Esophagus mucosa (tissue), 1 donor: Measurements from ENCODE around the gene ACAD11. TPM values are rescaled to one million over a fixed set of nuclear protein-coding genes. Genes with fewer than 3 reads are reported as not detected.

Experiments
- ATAC-seq: fragments of 200-7000 bp; cut with Tn5 transposase; one replicate; pipeline ENCODE4 v1.9.1; 2020
- total RNA-seq: library from RNA; stranded (reverse); gene quantifications from one replicate; pipeline ENCODE4 v1.2.4, GENCODE V29; 2023
- donor health status: DM: yes; HTN: yes; CAD: no.

The ACAD11 gene
- total RNA-seq, 1 donor from 2014 or later = 8.1 TPM

- ATAC-seq = no peak
Observed at GRCh38 chr3:132550579-132551305, 108.9 kb downstream of the ACAD11 start.

GRCh38 chr3:132549890-132550578, 109.6 kb downstream of the ACAD11 start:
- peak; percentile 53 for ATAC-seq

- ATAC-seq = no peak
Observed at GRCh38 chr3:132549169-132549568, 110.4 kb downstream of the ACAD11 start.

- ATAC-seq = no peak
Observed at GRCh38 chr3:132545471-132545870, 114.1 kb downstream of the ACAD11 start.

GRCh38 chr3:132544130-132544529, 115.5 kb downstream of the ACAD11 start:
- no peak for ATAC-seq

GRCh38 chr3:132543011-132543739, 116.4 kb downstream of the ACAD11 start:
- peak; percentile 36 for ATAC-seq

GRCh38 chr3:132542577-132542976, 117.0 kb downstream of the ACAD11 start:
- no peak for ATAC-seq

- peak; percentile 73 for ATAC-seq
Observed at GRCh38 chr3:132539681-132540080, 119.9 kb downstream of the ACAD11 start.

- no peak for ATAC-seq
Observed at GRCh38 chr3:132538072-132538471, 121.5 kb downstream of the ACAD11 start.

- ATAC-seq = no peak
Observed at GRCh38 chr3:132537297-132537696, 122.3 kb downstream of the ACAD11 start.

GRCh38 chr3:132536442-132537153, 123.0 kb downstream of the ACAD11 start:
- no peak for ATAC-seq

GRCh38 chr3:132535575-132536441, 123.8 kb downstream of the ACAD11 start:
- ATAC-seq = peak; percentile 79

GRCh38 chr3:132530624-132531023, 129.0 kb downstream of the ACAD11 start:
- ATAC-seq = no peak

- no peak for ATAC-seq
Observed at GRCh38 chr3:132522353-132522752, 137.3 kb downstream of the ACAD11 start.

GRCh38 chr3:132521901-132522300, 137.7 kb downstream of the ACAD11 start:
- no peak for ATAC-seq

GRCh38 chr3:132519914-132520313, 139.7 kb downstream of the ACAD11 start:
- ATAC-seq = no peak

- ATAC-seq = no peak
Observed at GRCh38 chr3:132517311-132517710, 142.3 kb downstream of the ACAD11 start.

- ATAC-seq = no peak
Observed at GRCh38 chr3:132513057-132513456, 146.6 kb downstream of the ACAD11 start.

- no peak for ATAC-seq
Observed at GRCh38 chr3:132509506-132509905, 150.1 kb downstream of the ACAD11 start.

- ATAC-seq = no peak
Observed at GRCh38 chr3:132509096-132509495, 150.5 kb downstream of the ACAD11 start.
